Kidney epithelial cell (primary cell): ENCODE data around the gene DPP3. TPM values are rescaled to one million over a fixed set of nuclear protein-coding genes. Genes with fewer than 3 reads are reported as not detected.

Source experiments
- DNase-seq: peaks from one replicate; pipeline ENCODE4 v3.0.0-alpha.2; 2010; ENCODE audit warnings: low read depth
- H3K27me3 ChIP-seq: 2 replicates; pipeline ENCODE4 v1.6.0; 2011; ENCODE audit warnings: low read length; ENCODE audit not compliant: control insufficient read depth, insufficient read depth
- H3K36me3 ChIP-seq: 2 replicates; pipeline ENCODE4 v1.5.1; 2011; ENCODE audit warnings: low read length; ENCODE audit not compliant: control insufficient read depth, insufficient read depth
- H3K4me3 ChIP-seq: 2 replicates; pipeline ENCODE4 v1.5.1; 2011; ENCODE audit warnings: low read depth, mild to moderate bottlenecking, control low read depth, low read length
- CTCF ChIP-seq: IDR thresholded peaks from 2 replicates; pipeline ENCODE4 v1.5.1; 2011; ENCODE audit warnings: mild to moderate bottlenecking, moderate library complexity, low read length, control low read depth, inconsistent platforms; ENCODE audit not compliant: insufficient read depth, poor library complexity, severe bottlenecking
- total RNA-seq: library from RNA; depleted of rRNA; stranded (reverse); fragments of >200 nt; gene quantifications from 2 replicates; pipeline ENCODE4 v1.2.3, GENCODE V29; 2015

The DPP3 gene
- total RNA-seq, 1 donor from 2014 or later = 84.6 TPM

- no peak overlapping the region for H3K4me3 ChIP-seq
- no peak for TF ChIP-seq CTCF
- DNase-seq = no peak
These were observed 11.5 kb upstream of the DPP3 start for GRCh38 chr11:66468691-66469090.

GRCh38 chr11:66469441-66469840, 10.8 kb upstream of the DPP3 start:
- Histone ChIP-seq H3K4me3 (no peak overlapping the region), H3K27me3 (no peaks in the 10 kb centered on the region), H3K36me3 (no peaks in the 10 kb centered on the region)
- DNase-seq = no peak
- TF ChIP-seq CTCF = no peak

More at GRCh38 chr11:66468691-66469090, 11.5 kb upstream of the DPP3 start:
- no peaks in the 10 kb centered on the region for H3K27me3 ChIP-seq
- no peaks in the 10 kb centered on the region for H3K36me3 ChIP-seq

- no peaks in the 10 kb centered on the region for H3K36me3 ChIP-seq
- H3K4me3 ChIP-seq = no peak overlapping the region
- TF ChIP-seq CTCF = no peak
- H3K27me3 ChIP-seq = no peaks in the 10 kb centered on the region
- no peak for DNase-seq
These were observed 10.2 kb upstream of the DPP3 start for GRCh38 chr11:66470015-66470414.

GRCh38 chr11:66471142-66471541, 9.1 kb upstream of the DPP3 start:
- TF ChIP-seq CTCF = no peak
- Histone ChIP-seq H3K36me3 (no peaks in the 10 kb centered on the region), H3K4me3 (no peak overlapping the region), H3K27me3 (no peaks in the 10 kb centered on the region)
- no peak for DNase-seq

GRCh38 chr11:66472054-66472453, 8.2 kb upstream of the DPP3 start:
- H3K27me3 ChIP-seq = no peaks in the 10 kb centered on the region
- no peak for DNase-seq
- no peaks in the 10 kb centered on the region for H3K36me3 ChIP-seq
- no peak for TF ChIP-seq CTCF
- no peak overlapping the region for H3K4me3 ChIP-seq

GRCh38 chr11:66473167-66473566, 7.1 kb upstream of the DPP3 start:
- H3K4me3 ChIP-seq = no peak overlapping the region
- H3K27me3 ChIP-seq = no peaks in the 10 kb centered on the region
- TF ChIP-seq CTCF = no peak
- H3K36me3 ChIP-seq = no peaks in the 10 kb centered on the region
- no peak for DNase-seq
